Testis (tissue), 2 donors: ENCODE results near the gene DGLUCY.

Source experiments
- POLR2A ChIP-seq: fragments of 450-650 bp; IDR thresholded peaks from one replicate; pipeline ENCODE4 v1.6.1; 2017; ENCODE audit warnings: antibody characterized with exemption, mild to moderate bottlenecking, moderate library complexity
- TF ChIP-seq, protein P1 (sequence below), 3 experiments: fragments of 450-650 bp in 2 of 3; fragments of 200-600 bp in 1 of 3; sonication (generic) in 1 of 3; IDR thresholded peaks; one replicate each; pipeline ENCODE4 v1.5.1; 2016 to 2019; ENCODE audit warnings: antibody characterized with exemption in 3 of 3, mild to moderate bottlenecking in 2 of 3, moderate library complexity in 1 of 3

DNA sequence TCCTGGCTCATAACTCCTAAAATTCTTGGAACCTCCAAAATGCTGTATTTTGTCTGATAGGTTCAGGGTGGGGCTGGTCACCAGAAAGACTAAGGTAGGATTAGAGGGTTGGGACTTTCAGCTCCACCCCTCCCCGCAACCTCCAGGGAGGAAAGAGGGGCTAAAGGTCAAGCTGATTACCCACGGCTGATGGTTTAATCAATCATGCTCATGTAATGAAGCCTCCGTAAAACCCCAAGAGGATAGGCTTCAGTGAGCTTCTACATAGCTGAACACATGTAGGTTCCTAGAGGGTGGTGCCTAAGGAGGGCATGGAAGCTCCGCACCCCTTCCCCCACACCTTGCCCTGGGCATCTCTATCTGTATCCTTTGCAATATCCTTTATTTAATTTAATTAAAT is 60.0 kb downstream of the DGLUCY start:
- TF ChIP-seq POLR2A = no peak
- TF ChIP-seq, protein P1, sequence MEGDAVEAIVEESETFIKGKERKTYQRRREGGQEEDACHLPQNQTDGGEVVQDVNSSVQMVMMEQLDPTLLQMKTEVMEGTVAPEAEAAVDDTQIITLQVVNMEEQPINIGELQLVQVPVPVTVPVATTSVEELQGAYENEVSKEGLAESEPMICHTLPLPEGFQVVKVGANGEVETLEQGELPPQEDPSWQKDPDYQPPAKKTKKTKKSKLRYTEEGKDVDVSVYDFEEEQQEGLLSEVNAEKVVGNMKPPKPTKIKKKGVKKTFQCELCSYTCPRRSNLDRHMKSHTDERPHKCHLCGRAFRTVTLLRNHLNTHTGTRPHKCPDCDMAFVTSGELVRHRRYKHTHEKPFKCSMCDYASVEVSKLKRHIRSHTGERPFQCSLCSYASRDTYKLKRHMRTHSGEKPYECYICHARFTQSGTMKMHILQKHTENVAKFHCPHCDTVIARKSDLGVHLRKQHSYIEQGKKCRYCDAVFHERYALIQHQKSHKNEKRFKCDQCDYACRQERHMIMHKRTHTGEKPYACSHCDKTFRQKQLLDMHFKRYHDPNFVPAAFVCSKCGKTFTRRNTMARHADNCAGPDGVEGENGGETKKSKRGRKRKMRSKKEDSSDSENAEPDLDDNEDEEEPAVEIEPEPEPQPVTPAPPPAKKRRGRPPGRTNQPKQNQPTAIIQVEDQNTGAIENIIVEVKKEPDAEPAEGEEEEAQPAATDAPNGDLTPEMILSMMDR (IDR thresholded peaks at IDR 0.05) = no peak
